HL-60/S4 treated with phorbol 12-myristate 13-acetate at 8.2 ng/mL for 4 days and 3 days (cell line): Measurements from ENCODE around the gene PPM1B.
"Not testable (repeated sequence)": the region's sequence is repeated elsewhere in the genome, so short reads cannot be mapped to it uniquely, and the experiment has no call there.

Experiments
- in situ Hi-C: fragments of 300-500 bp; cut with MboI; formaldehyde crosslinking; loops from 2 replicates; pipeline ENCODE4 v1.15.0; 2022; ENCODE audit warnings: low sequenced_read_pairs

Gene PPM1B

DNA sequence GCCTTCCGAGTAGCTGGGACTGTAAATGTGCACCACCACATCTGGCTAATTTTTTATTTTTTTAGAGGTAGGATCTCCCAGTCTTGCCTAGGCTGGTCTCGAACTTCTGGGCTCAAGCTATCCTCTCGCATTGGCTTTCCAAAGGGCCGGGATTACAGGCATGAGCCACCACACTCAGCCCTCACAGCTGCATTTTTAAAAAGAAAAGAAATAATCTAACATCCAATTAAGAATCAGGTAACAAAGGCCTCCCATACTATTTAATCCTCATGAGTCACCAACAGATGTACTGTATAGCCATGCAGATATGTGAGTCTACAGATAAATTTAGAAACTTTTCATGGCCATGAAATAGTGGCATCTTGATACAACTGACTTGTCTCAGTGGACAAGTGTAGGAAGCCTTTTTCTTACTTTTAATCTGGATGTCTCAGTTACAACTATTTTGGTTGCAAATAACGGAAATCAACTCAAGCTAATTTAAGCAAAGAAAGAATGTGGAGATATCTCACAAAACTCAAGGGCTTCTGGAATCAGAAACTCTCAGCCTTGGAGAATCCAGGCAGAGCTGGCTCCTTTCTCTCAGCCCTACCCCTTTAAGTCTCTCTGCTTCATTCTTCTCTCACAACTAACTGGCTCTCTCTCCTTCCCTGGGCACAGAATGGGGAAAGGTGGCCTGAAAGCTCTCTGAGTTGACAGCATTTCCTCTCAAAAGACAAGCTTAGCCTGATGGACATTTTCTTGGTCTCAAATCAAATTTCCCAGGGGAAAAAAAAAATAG lies 12.8 kb upstream of the PPM1B start:
- in situ Hi-C loops, result no loop called here

DNA sequence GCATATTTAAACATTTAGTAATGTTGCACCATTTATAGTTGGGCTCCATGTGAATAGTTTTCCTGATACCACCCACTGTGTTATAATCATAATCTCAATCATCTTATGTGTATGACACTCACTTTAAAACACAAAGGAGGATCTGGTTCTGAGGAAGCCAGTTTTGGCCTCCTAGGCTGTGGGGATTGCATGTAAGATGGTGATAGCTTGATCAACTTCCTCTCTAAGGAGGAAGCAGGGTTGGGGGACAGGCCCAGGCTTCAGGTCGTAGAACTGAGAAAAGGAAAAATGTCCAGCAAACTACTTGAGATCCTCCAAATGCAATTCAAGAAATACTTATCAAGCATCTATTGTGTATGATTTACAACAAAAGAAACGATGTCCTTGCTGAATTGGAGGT lies 4.9 kb upstream of the PPM1B start:
- in situ Hi-C loops, result no loop called here

DNA sequence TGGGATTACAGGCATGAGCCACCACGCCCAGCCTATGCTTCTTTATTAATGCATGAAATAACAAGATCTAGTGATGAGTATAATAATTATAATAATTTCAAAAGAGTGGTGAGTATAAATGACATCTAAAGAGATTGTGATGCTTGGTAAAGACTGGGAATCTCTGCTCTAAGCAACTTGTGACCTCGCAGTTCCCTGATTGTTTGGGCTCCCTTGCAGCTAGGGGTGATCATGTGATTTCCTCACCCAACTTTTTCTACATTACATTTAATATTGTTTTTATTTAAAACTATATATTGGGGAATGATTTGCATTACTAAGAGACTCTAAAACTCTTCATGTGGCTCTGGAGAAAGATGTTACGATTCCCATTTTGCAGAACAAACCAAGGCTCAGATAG lies 4.1 kb upstream of the PPM1B start:
- in situ Hi-C loops, result no loop called here

DNA sequence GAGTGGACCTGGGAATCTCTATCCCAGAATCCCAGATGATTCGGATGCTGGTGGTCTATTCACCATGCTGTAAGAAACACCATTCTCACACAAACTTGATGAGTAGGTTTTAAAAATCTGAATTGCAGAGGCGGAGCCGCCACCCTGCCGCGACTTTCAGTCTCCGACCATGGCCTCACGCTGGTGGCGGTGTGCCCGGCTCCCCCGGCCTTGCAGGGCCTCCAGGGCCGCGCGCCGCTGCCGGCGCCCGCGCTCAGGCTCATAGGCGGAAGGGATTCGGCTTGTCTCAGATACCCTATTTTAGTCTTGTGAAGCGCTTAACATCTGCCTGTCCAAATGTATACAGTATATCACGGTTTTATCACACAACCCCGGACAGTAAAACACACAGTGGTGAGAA lies 2.6 kb upstream of the PPM1B start:
- in situ Hi-C loops, result no loop called here

GRCh38 chr2:44167311-44167907 lies 1.3 kb upstream of the PPM1B start:
- in situ Hi-C loops, result no loop called here

GRCh38 chr2:44167908-44168680 lies 581 bp upstream of the PPM1B start:
- in situ Hi-C loops, result no loop called here

- in situ Hi-C loops, result no loop called here
Observed at GRCh38 chr2:44169155-44169898, 652 bp downstream of the PPM1B start.

DNA sequence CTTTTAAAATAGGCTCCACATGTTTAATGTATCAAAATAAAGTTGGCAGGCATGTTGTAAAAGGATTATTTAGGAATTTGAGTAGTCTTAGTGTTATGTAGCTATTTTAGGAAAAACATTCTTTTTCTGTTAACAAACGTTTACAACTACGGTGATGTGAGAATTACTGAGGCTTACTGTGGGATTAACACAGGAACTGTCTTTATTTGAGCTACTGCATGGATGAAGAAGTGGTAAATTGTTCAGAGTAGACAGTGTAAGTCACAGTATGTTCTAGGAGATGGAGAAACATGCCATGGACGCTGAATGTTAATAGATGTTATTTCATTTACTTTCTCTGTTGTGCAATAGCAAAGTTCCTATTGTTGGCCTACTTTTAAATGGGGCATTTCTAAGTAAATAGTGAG lies 1.6 kb downstream of the PPM1B start:
- in situ Hi-C loops, result no loop called here

DNA sequence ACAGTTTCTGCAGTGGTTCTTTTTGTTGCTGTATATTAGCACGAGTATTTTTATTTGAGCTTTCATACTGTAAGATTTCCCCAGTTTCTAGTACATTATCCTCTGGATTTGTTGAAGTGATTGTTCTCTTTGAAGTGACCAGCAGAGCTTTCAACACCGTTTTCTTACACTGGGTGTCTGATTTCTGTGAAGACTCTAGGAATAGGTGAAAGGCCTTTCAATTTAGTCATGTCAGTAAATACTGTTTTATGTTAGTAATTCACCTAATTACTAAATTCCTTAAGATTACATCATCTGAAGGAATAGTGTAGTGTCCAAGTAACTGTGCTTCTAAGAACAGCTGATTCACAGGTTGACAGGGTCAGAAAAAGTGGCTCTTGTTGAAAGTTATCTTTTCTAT lies 2.3 kb downstream of the PPM1B start:
- in situ Hi-C loops, result no loop called here

GRCh38 chr2:44171442-44171841 lies 2.8 kb downstream of the PPM1B start:
- in situ Hi-C loops, result not testable (repeated sequence)

DNA sequence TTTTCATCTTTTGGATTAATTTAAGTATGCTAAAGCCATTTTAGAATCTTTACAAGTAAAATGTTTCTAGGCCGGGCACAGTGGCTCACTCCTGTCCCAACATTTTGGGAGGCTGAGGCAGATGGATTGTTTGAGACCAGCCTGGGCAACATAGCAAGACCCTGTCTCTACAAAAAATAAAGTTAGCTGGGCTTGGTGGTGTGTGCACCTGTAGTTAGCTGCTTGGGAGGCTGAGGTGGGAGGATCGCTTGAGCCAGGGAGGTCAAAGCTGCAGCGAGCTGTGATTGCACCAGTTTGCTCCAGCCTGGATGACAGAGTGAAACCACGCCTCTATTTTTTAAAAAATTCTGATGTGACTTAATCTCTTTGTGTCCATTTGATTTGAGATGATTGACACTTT lies 3.9 kb downstream of the PPM1B start:
- in situ Hi-C loops, result no loop called here

DNA sequence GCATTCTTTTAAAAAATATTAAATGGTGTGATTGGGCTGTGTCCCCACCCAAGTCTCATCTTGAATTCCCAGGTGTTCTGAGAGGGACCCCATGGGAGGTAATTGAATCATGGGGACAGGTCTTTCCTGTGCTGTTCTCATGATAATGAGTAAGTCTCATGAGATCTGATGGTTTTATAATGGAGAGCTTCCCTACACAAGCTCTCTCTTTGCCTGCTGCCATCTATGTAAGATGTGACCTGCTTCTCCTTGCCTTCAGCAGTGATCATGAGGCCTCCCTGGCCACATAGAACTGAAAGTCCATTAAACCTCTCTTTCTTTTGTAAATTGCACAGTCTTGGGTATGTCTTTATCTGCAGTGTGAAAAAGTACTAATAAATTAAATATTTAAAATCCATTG lies 10.3 kb downstream of the PPM1B start:
- in situ Hi-C loops, result loop anchor here (25.0 kb wide), 1 partner anchor 92 kb away; no protein-coding TSS in a partner anchor

DNA sequence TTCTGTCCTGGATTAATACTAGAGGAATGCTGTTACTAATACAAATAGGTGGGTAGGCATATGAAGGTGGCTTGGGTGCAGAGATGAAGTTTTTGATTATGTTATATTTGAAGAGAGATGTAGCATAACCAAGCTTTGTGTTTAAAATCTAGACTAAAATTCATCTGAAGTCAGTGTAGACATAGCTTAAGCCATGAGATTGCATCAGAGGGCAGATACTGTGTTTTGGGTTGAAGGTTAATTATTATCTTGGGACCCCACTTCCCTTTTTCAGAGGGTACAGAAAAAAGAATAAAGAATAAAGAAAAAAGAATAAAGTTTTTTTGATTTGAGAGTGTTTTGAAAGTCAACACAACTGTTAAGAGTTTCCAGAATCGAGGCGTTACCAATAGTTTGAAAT lies 13.0 kb downstream of the PPM1B start:
- in situ Hi-C loops, result loop anchor here (25.0 kb wide), 1 partner anchor 94 kb away; no protein-coding TSS in a partner anchor

DNA sequence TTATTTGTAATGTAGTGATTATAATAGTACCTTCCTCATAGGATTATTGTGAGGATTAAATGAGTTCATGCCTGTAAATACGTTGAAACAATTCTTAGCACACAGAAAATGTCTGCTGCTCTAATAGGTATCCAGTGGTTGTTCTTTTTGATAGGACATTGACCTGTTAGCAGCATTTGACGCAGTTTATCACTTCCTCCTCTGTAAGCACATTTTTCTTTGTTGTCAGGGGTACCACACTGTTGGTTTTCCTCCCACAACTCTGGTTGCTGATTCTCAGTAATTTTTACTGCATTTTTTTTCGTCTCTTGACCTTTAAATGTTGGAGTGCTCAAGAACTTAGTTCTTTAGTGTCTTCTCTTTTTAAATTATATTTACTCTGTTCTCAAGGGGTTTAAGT lies 15.4 kb downstream of the PPM1B start:
- in situ Hi-C loops, result loop anchor here (25.0 kb wide), 1 partner anchor 97 kb away; no protein-coding TSS in a partner anchor

GRCh38 chr2:44186810-44187209 lies 18.1 kb downstream of the PPM1B start:
- in situ Hi-C loops, result loop anchor here (25.0 kb wide), 1 partner anchor 100 kb away; no protein-coding TSS in a partner anchor

- in situ Hi-C loops, result loop anchor here (25.0 kb wide), 1 partner anchor 100 kb away; no protein-coding TSS in a partner anchor
Observed at GRCh38 chr2:44187251-44187650, 18.6 kb downstream of the PPM1B start.

DNA sequence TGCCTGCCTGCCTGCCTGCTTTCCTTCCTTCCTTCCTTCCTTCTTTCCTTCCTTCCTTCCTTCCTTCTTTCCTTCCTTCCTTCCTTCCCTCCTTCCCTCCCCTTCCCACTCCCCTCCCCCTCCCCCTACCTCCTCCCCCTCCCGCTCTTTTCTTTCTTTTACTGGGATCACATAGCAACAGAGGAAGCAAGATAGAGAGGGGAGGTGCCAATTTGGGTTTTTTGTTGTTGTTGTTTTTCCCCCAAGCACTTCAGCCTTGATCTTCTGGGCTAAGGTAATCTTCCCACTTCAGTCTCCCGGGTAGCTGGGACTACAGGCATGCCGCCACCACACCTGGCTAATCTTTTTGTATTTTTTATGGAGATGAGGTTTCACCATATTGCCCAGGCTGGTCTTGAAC lies 20.0 kb downstream of the PPM1B start:
- in situ Hi-C loops, result loop anchor here (25.0 kb wide), 1 partner anchor 101 kb away; no protein-coding TSS in a partner anchor

GRCh38 chr2:44189104-44189503 lies 20.4 kb downstream of the PPM1B start:
- in situ Hi-C loops, result loop anchor here (25.0 kb wide), 1 partner anchor 102 kb away; no protein-coding TSS in a partner anchor

GRCh38 chr2:44190526-44190925 lies 21.9 kb downstream of the PPM1B start:
- in situ Hi-C loops, result loop anchor here (25.0 kb wide), 1 partner anchor 103 kb away; no protein-coding TSS in a partner anchor

GRCh38 chr2:44191739-44192138 lies 23.1 kb downstream of the PPM1B start:
- in situ Hi-C loops, result loop anchor here (25.0 kb wide), 1 partner anchor 104 kb away; no protein-coding TSS in a partner anchor
